ENCODE results near the gene AIM2.
A peak's percentile ranks its signal among the peaks of the same experiment; 100 is the strongest.
"Not testable (repeated sequence)": the region's sequence is repeated elsewhere in the genome, so short reads cannot be mapped to it uniquely, and the experiment has no call there.

The AIM2 gene

GRCh38 chr1:159076438-159077119, at the start of gene AIM2:
TSS of gene AIM2 (minus strand) at chr1:159076766. CDS start at chr1:159073499, 3,267 bp downstream.
- Histone ChIP-seq H3K36me3 (ENCODE audit: control insufficient read depth, insufficient read depth, low read length, severe bottlenecking) (no peaks in the 10 kb centered on the region), H3K27me3 (replicated peaks; ENCODE audit: control insufficient read depth, insufficient read depth, low read length) (no peaks in the 10 kb centered on the region), H3K9me3 (ENCODE audit: control insufficient read depth, low read length) (no peaks in the 10 kb centered on the region), H3K4me3 (ENCODE audit: low read length) (no peak within 1 kb of the TSS), H3K4me1 (ENCODE audit: control insufficient read depth, insufficient read depth, low read length) (peaks cover 3% of the 10 kb centered on the region), H3K9ac (ENCODE audit: low read length) (no peak within 1 kb of the TSS)
- DNase-seq (ENCODE audit: low read depth), result peak; percentile 30

GRCh38 chr1:159123587-159123986, 47.0 kb upstream of the AIM2 start:
- H3K9ac ChIP-seq (ENCODE audit: low read length), result no peak overlapping the region
- peaks cover 23% of the 10 kb centered on the region for H3K4me1 ChIP-seq (ENCODE audit: control insufficient read depth, insufficient read depth, low read length)
- no peaks in the 10 kb centered on the region for H3K36me3 ChIP-seq (ENCODE audit: control insufficient read depth, insufficient read depth, low read length, severe bottlenecking)
- no peak for DNase-seq (ENCODE audit: low read depth)
- H3K27me3 ChIP-seq (replicated peaks; ENCODE audit: control insufficient read depth, insufficient read depth, low read length), result peaks cover 4% of the 10 kb centered on the region
- H3K4me3 ChIP-seq (ENCODE audit: low read length), result no peak overlapping the region
- no peaks in the 10 kb centered on the region for H3K9me3 ChIP-seq (ENCODE audit: control insufficient read depth, low read length)

GRCh38 chr1:159122005-159122621, 45.5 kb upstream of the AIM2 start:
- H3K4me3 ChIP-seq (ENCODE audit: low read length), result no peak overlapping the region
- peaks cover 16% of the 10 kb centered on the region for H3K4me1 ChIP-seq (ENCODE audit: control insufficient read depth, insufficient read depth, low read length)
- peaks cover 4% of the 10 kb centered on the region for H3K27me3 ChIP-seq (replicated peaks; ENCODE audit: control insufficient read depth, insufficient read depth, low read length)
- no peaks in the 10 kb centered on the region for H3K36me3 ChIP-seq (ENCODE audit: control insufficient read depth, insufficient read depth, low read length, severe bottlenecking)
- DNase-seq (ENCODE audit: low read depth), result peak; percentile 12
- no peak overlapping the region for H3K9ac ChIP-seq (ENCODE audit: low read length)
- no peaks in the 10 kb centered on the region for H3K9me3 ChIP-seq (ENCODE audit: control insufficient read depth, low read length)

- Histone ChIP-seq H3K4me3 (ENCODE audit: low read length) (no peak overlapping the region), H3K27me3 (replicated peaks; ENCODE audit: control insufficient read depth, insufficient read depth, low read length) (peaks cover 4% of the 10 kb centered on the region), H3K9ac (ENCODE audit: low read length) (no peak overlapping the region), H3K4me1 (ENCODE audit: control insufficient read depth, insufficient read depth, low read length) (peaks cover 13% of the 10 kb centered on the region), H3K36me3 (ENCODE audit: control insufficient read depth, insufficient read depth, low read length, severe bottlenecking) (no peaks in the 10 kb centered on the region), H3K9me3 (ENCODE audit: control insufficient read depth, low read length) (no peaks in the 10 kb centered on the region)
- no peak for DNase-seq (ENCODE audit: low read depth)
Measured at GRCh38 chr1:159121526-159121925, 45.0 kb upstream of the AIM2 start.

- DNase-seq (ENCODE audit: low read depth), result no peak
- peaks cover 13% of the 10 kb centered on the region for H3K4me1 ChIP-seq (ENCODE audit: control insufficient read depth, insufficient read depth, low read length)
- H3K9me3 ChIP-seq (ENCODE audit: control insufficient read depth, low read length), result no peaks in the 10 kb centered on the region
Measured at GRCh38 chr1:159120317-159120716, 43.8 kb upstream of the AIM2 start.

GRCh38 chr1:159113596-159114433, 37.2 kb upstream of the AIM2 start:
- H3K36me3 ChIP-seq (ENCODE audit: control insufficient read depth, insufficient read depth, low read length, severe bottlenecking), result no peaks in the 10 kb centered on the region
- H3K4me1 ChIP-seq (ENCODE audit: control insufficient read depth, insufficient read depth, low read length), result peaks cover 12% of the 10 kb centered on the region
- H3K27me3 ChIP-seq (replicated peaks; ENCODE audit: control insufficient read depth, insufficient read depth, low read length), result no peaks in the 10 kb centered on the region
- peak overlapping the region; percentile 54 for H3K9ac ChIP-seq (ENCODE audit: low read length)
- DNase-seq (ENCODE audit: low read depth), result no peak
- H3K9me3 ChIP-seq (ENCODE audit: control insufficient read depth, low read length), result no peaks in the 10 kb centered on the region
- peak overlapping the region; percentile 59 for H3K4me3 ChIP-seq (ENCODE audit: low read length)

More at GRCh38 chr1:159120317-159120716, 43.8 kb upstream of the AIM2 start:
- Histone ChIP-seq H3K9ac (ENCODE audit: low read length) (no peak overlapping the region), H3K27me3 (replicated peaks; ENCODE audit: control insufficient read depth, insufficient read depth, low read length) (peaks cover 4% of the 10 kb centered on the region), H3K4me3 (ENCODE audit: low read length) (no peak overlapping the region), H3K36me3 (ENCODE audit: control insufficient read depth, insufficient read depth, low read length, severe bottlenecking) (no peaks in the 10 kb centered on the region)

- H3K9ac ChIP-seq (ENCODE audit: low read length); DNase-seq (ENCODE audit: low read depth); H3K9me3 ChIP-seq (ENCODE audit: control insufficient read depth, low read length); H3K36me3 ChIP-seq (ENCODE audit: control insufficient read depth, insufficient read depth, low read length, severe bottlenecking); H3K27me3 ChIP-seq (replicated peaks; ENCODE audit: control insufficient read depth, insufficient read depth, low read length); H3K4me3 ChIP-seq (ENCODE audit: low read length): not testable (repeated sequence)
- H3K4me1 ChIP-seq (ENCODE audit: control insufficient read depth, insufficient read depth, low read length), result peaks cover 17% of the 10 kb centered on the region
Measured at GRCh38 chr1:159103021-159103420, 26.5 kb upstream of the AIM2 start.

GRCh38 chr1:159100589-159100988, 24.0 kb upstream of the AIM2 start:
- H3K27me3 ChIP-seq (replicated peaks; ENCODE audit: control insufficient read depth, insufficient read depth, low read length), result no peaks in the 10 kb centered on the region
- peaks cover 30% of the 10 kb centered on the region for H3K4me1 ChIP-seq (ENCODE audit: control insufficient read depth, insufficient read depth, low read length)

GRCh38 chr1:159098596-159098995, 22.0 kb upstream of the AIM2 start:
- Histone ChIP-seq H3K4me3 (ENCODE audit: low read length) (no peak overlapping the region), H3K4me1 (ENCODE audit: control insufficient read depth, insufficient read depth, low read length) (peaks cover 29% of the 10 kb centered on the region), H3K36me3 (ENCODE audit: control insufficient read depth, insufficient read depth, low read length, severe bottlenecking) (no peaks in the 10 kb centered on the region), H3K9me3 (ENCODE audit: control insufficient read depth, low read length) (no peaks in the 10 kb centered on the region), H3K9ac (ENCODE audit: low read length) (no peak overlapping the region), H3K27me3 (replicated peaks; ENCODE audit: control insufficient read depth, insufficient read depth, low read length) (no peaks in the 10 kb centered on the region)
- DNase-seq (ENCODE audit: low read depth), result no peak

More at GRCh38 chr1:159100589-159100988, 24.0 kb upstream of the AIM2 start:
- Histone ChIP-seq H3K4me3 (ENCODE audit: low read length) (no peak overlapping the region), H3K9me3 (ENCODE audit: control insufficient read depth, low read length) (no peaks in the 10 kb centered on the region), H3K9ac (ENCODE audit: low read length) (no peak overlapping the region), H3K36me3 (ENCODE audit: control insufficient read depth, insufficient read depth, low read length, severe bottlenecking) (no peaks in the 10 kb centered on the region)
- DNase-seq (ENCODE audit: low read depth), result no peak

- Histone ChIP-seq H3K27me3 (replicated peaks; ENCODE audit: control insufficient read depth, insufficient read depth, low read length) (no peaks in the 10 kb centered on the region), H3K36me3 (ENCODE audit: control insufficient read depth, insufficient read depth, low read length, severe bottlenecking) (no peaks in the 10 kb centered on the region), H3K4me3 (ENCODE audit: low read length) (no peak overlapping the region), H3K9me3 (ENCODE audit: control insufficient read depth, low read length) (no peaks in the 10 kb centered on the region), H3K4me1 (ENCODE audit: control insufficient read depth, insufficient read depth, low read length) (peaks cover 34% of the 10 kb centered on the region), H3K9ac (ENCODE audit: low read length) (no peak overlapping the region)
- peak; percentile 79 for DNase-seq (ENCODE audit: low read depth)
Measured at GRCh38 chr1:159092036-159092760, 15.6 kb upstream of the AIM2 start.
